ENCODE measurements around the gene MED13. TPM values are rescaled to one million over a fixed set of nuclear protein-coding genes. Genes with fewer than 3 reads are reported as not detected.

The MED13 gene
- total RNA-seq, result 10 to 100 TPM; 46.9 to 52.9 TPM

- peaks cover 19% of the 10 kb centered on the region for H3K36me3 Mint-ChIP-seq (ENCODE audit: low read depth)
- ATAC-seq, result peak; percentile 40
- peaks cover 30% of the 10 kb centered on the region for H3K4me1 Mint-ChIP-seq (ENCODE audit: low read depth)
These were observed at the start of gene MED13 for GRCh38 chr17:62064791-62065563. Gene MED13 (minus strand): TSS chr17:62065278. CDS start chr17:62065205, 73 bp downstream.

GRCh38 chr17:62112229-62112628 lies 47.2 kb upstream of the MED13 start:
- peaks cover 3% of the 10 kb centered on the region for H3K27me3 Mint-ChIP-seq (ENCODE audit: low read depth)
- ATAC-seq (no peak), DNase-seq (no peak)
- H3K4me3 Mint-ChIP-seq, result no peak overlapping the region
- no peaks in the 10 kb centered on the region for H3K9me3 Mint-ChIP-seq (ENCODE audit: insufficient read depth)
- no peaks in the 10 kb centered on the region for H3K36me3 Mint-ChIP-seq (ENCODE audit: low read depth)
- ChIA-PET CTCF (interaction anchor here (0.7 to 6.3 kb wide), 4 partner anchors 24 to 542 kb away, joined by 3 to 86 read pairs (median 20); partner anchors contain the start of gene MED13), POLR2A (no interaction called here)
- no peak overlapping the region for H3K27ac Mint-ChIP-seq
- no peaks in the 10 kb centered on the region for H3K4me1 Mint-ChIP-seq (ENCODE audit: low read depth)

More at GRCh38 chr17:62064791-62065563, at the start of gene MED13:
- ChIA-PET POLR2A (interaction anchor here (0.6 to 2.5 kb wide), 6 partner anchors 11 to 203 kb away, joined by 4 to 8 read pairs (median 4); partner anchors contain the start of gene BRIP1), CTCF (interaction anchor here (0.6 to 8.3 kb wide), 22 partner anchors 9 to 611 kb away, joined by 3 to 86 read pairs (median 4); no protein-coding TSS in a partner anchor)
- Mint-ChIP-seq H3K27ac (peak within 1 kb of the TSS; percentile 96), H3K27me3 (ENCODE audit: low read depth) (no peaks in the 10 kb centered on the region), H3K9me3 (ENCODE audit: insufficient read depth) (no peaks in the 10 kb centered on the region), H3K4me3 (peak within 1 kb of the TSS; percentile 93)
- peak; percentile 64 for DNase-seq

- H3K4me3 Mint-ChIP-seq, result no peak overlapping the region
- H3K9me3 Mint-ChIP-seq (ENCODE audit: insufficient read depth), result no peaks in the 10 kb centered on the region
- ChIA-PET POLR2A (interaction anchor here (0.6 kb wide), 1 partner anchor 552 kb away, joined by 3 read pairs; no protein-coding TSS in a partner anchor), CTCF (interaction anchor here (0.7 to 6.3 kb wide), 4 partner anchors 24 to 541 kb away, joined by 3 to 86 read pairs (median 20); partner anchors contain the start of gene MED13)
- H3K4me1 Mint-ChIP-seq (ENCODE audit: low read depth), result no peaks in the 10 kb centered on the region
- H3K36me3 Mint-ChIP-seq (ENCODE audit: low read depth), result no peaks in the 10 kb centered on the region
- ATAC-seq (no peak), DNase-seq (no peak)
- no peak overlapping the region for H3K27ac Mint-ChIP-seq
- peaks cover 3% of the 10 kb centered on the region for H3K27me3 Mint-ChIP-seq (ENCODE audit: low read depth)
These were observed 46.6 kb upstream of the MED13 start for GRCh38 chr17:62111562-62112171.

GRCh38 chr17:62110923-62111484 lies 45.9 kb upstream of the MED13 start:
- Mint-ChIP-seq H3K27me3 (ENCODE audit: low read depth) (peaks cover 7% of the 10 kb centered on the region), H3K27ac (no peak overlapping the region), H3K4me1 (ENCODE audit: low read depth) (no peaks in the 10 kb centered on the region), H3K9me3 (ENCODE audit: insufficient read depth) (no peaks in the 10 kb centered on the region), H3K36me3 (ENCODE audit: low read depth) (no peaks in the 10 kb centered on the region), H3K4me3 (no peak overlapping the region)
- CTCF ChIA-PET, result interaction anchor here (1.3 to 6.3 kb wide), 6 partner anchors 14 to 698 kb away, joined by 3 to 86 read pairs (median 22); partner anchors contain the start of gene MED13
- ATAC-seq (no peak), DNase-seq (no peak)
- POLR2A ChIA-PET, result interaction anchor here (0.6 kb wide), 1 partner anchor 551 kb away, joined by 3 read pairs; no protein-coding TSS in a partner anchor

GRCh38 chr17:62109924-62110323 lies 44.8 kb upstream of the MED13 start:
- H3K27ac Mint-ChIP-seq, result no peak overlapping the region
- no peak overlapping the region for H3K4me3 Mint-ChIP-seq
- CTCF ChIA-PET, result interaction anchor here (0.5 to 6.3 kb wide), 74 partner anchors 9 to 1432 kb away, joined by 3 to 86 read pairs (median 5); partner anchors contain the start of genes BCAS3, BRIP1 and MED13
- DNase-seq, result no peak
- ATAC-seq, result no peak
- H3K27me3 Mint-ChIP-seq (ENCODE audit: low read depth), result peaks cover 15% of the 10 kb centered on the region
- POLR2A ChIA-PET, result interaction anchor here (1.4 to 1.5 kb wide), 2 partner anchors 44 to 247 kb away, joined by 7 to 8 read pairs; partner anchors contain the start of genes BRIP1 and MED13
- H3K9me3 Mint-ChIP-seq (ENCODE audit: insufficient read depth), result no peaks in the 10 kb centered on the region
- H3K4me1 Mint-ChIP-seq (ENCODE audit: low read depth), result no peaks in the 10 kb centered on the region
- no peaks in the 10 kb centered on the region for H3K36me3 Mint-ChIP-seq (ENCODE audit: low read depth)

GRCh38 chr17:62109378-62109902 lies 44.4 kb upstream of the MED13 start:
- H3K27ac Mint-ChIP-seq, result no peak overlapping the region
- H3K27me3 Mint-ChIP-seq (ENCODE audit: low read depth), result peaks cover 15% of the 10 kb centered on the region
- CTCF ChIA-PET, result interaction anchor here (0.5 to 6.3 kb wide), 78 partner anchors 10 to 1432 kb away, joined by 3 to 86 read pairs (median 5); partner anchors contain the start of genes BCAS3, BRIP1 and MED13
- POLR2A ChIA-PET, result interaction anchor here (0.7 to 1.5 kb wide), 3 partner anchors 44 to 246 kb away, joined by 4 to 8 read pairs (median 7); partner anchors contain the start of genes BRIP1 and MED13
- ATAC-seq (peak; percentile 100), DNase-seq (peak; percentile 79)
- H3K36me3 Mint-ChIP-seq (ENCODE audit: low read depth), result no peaks in the 10 kb centered on the region
- H3K4me3 Mint-ChIP-seq, result no peak overlapping the region
- H3K9me3 Mint-ChIP-seq (ENCODE audit: insufficient read depth), result no peaks in the 10 kb centered on the region
- H3K4me1 Mint-ChIP-seq (ENCODE audit: low read depth), result no peaks in the 10 kb centered on the region

- POLR2A ChIA-PET, result no interaction called here
- Mint-ChIP-seq H3K27ac (no peak overlapping the region), H3K36me3 (ENCODE audit: low read depth) (no peaks in the 10 kb centered on the region), H3K4me1 (ENCODE audit: low read depth) (no peaks in the 10 kb centered on the region), H3K9me3 (ENCODE audit: insufficient read depth) (no peaks in the 10 kb centered on the region), H3K4me3 (no peak overlapping the region), H3K27me3 (ENCODE audit: low read depth) (peaks cover 15% of the 10 kb centered on the region)
- DNase-seq (no peak), ATAC-seq (no peak)
- CTCF ChIA-PET, result no interaction called here
These were observed 40.8 kb upstream of the MED13 start for GRCh38 chr17:62105861-62106260.

- DNase-seq (no peak), ATAC-seq (no peak)
- Mint-ChIP-seq H3K4me3 (no peak overlapping the region), H3K27ac (no peak overlapping the region), H3K9me3 (ENCODE audit: insufficient read depth) (no peaks in the 10 kb centered on the region), H3K36me3 (ENCODE audit: low read depth) (no peaks in the 10 kb centered on the region), H3K27me3 (ENCODE audit: low read depth) (peaks cover 15% of the 10 kb centered on the region), H3K4me1 (ENCODE audit: low read depth) (no peaks in the 10 kb centered on the region)
- CTCF ChIA-PET, result no interaction called here
- POLR2A ChIA-PET, result no interaction called here
These were observed 40.3 kb upstream of the MED13 start for GRCh38 chr17:62105357-62105756.

GRCh38 chr17:62101515-62101914 lies 36.4 kb upstream of the MED13 start:
- ChIA-PET POLR2A (no interaction called here), CTCF (interaction anchor here (9.1 kb wide), 1 partner anchor 8 kb away, joined by 74 read pairs; no protein-coding TSS in a partner anchor)
- no peaks in the 10 kb centered on the region for H3K9me3 Mint-ChIP-seq (ENCODE audit: insufficient read depth)
- no peak for ATAC-seq
- no peak for DNase-seq
- no peak overlapping the region for H3K4me3 Mint-ChIP-seq
- no peaks in the 10 kb centered on the region for H3K36me3 Mint-ChIP-seq (ENCODE audit: low read depth)
- peaks cover 13% of the 10 kb centered on the region for H3K27me3 Mint-ChIP-seq (ENCODE audit: low read depth)
- H3K4me1 Mint-ChIP-seq (ENCODE audit: low read depth), result peaks cover 10% of the 10 kb centered on the region
- no peak overlapping the region for H3K27ac Mint-ChIP-seq

- Mint-ChIP-seq H3K9me3 (ENCODE audit: insufficient read depth) (no peaks in the 10 kb centered on the region), H3K27me3 (ENCODE audit: low read depth) (peaks cover 10% of the 10 kb centered on the region), H3K27ac (no peak overlapping the region), H3K4me3 (no peak overlapping the region), H3K36me3 (ENCODE audit: low read depth) (no peaks in the 10 kb centered on the region), H3K4me1 (ENCODE audit: low read depth) (peaks cover 10% of the 10 kb centered on the region)
- ATAC-seq, result no peak
- ChIA-PET CTCF (interaction anchor here (9.1 kb wide), 1 partner anchor 9 kb away, joined by 74 read pairs; no protein-coding TSS in a partner anchor), POLR2A (no interaction called here)
- no peak for DNase-seq
These were observed 36.0 kb upstream of the MED13 start for GRCh38 chr17:62101090-62101489.

GRCh38 chr17:62100055-62100454 lies 35.0 kb upstream of the MED13 start:
- Mint-ChIP-seq H3K4me3 (no peak overlapping the region), H3K36me3 (ENCODE audit: low read depth) (no peaks in the 10 kb centered on the region), H3K27ac (no peak overlapping the region), H3K4me1 (ENCODE audit: low read depth) (peaks cover 10% of the 10 kb centered on the region), H3K9me3 (ENCODE audit: insufficient read depth) (no peaks in the 10 kb centered on the region), H3K27me3 (ENCODE audit: low read depth) (peaks cover 3% of the 10 kb centered on the region)
- POLR2A ChIA-PET, result no interaction called here
- ATAC-seq (no peak), DNase-seq (no peak)
- CTCF ChIA-PET, result interaction anchor here (9.1 kb wide), 1 partner anchor 10 kb away, joined by 74 read pairs; no protein-coding TSS in a partner anchor
